HFFc6 (cell line): Measurements from ENCODE around the gene TNFRSF18. TPM values are rescaled to one million over a fixed set of nuclear protein-coding genes. Genes with fewer than 3 reads are reported as not detected.

ENCODE experiments used
- DNase-seq: peaks from one replicate; pipeline ENCODE4 v3.0.0-alpha.2; 2018
- H3K27ac Mint-ChIP-seq: 2 replicates; pipeline ENCODE4 v1.8.0; 2020; ENCODE audit warnings: mild to moderate bottlenecking, mixed read lengths
- H3K27me3 Mint-ChIP-seq: 2 replicates; pipeline ENCODE4 v1.8.0; 2021; ENCODE audit warnings: mild to moderate bottlenecking, moderate library complexity, mixed read lengths; ENCODE audit not compliant: insufficient read depth
- H3K36me3 Mint-ChIP-seq: 2 replicates; pipeline ENCODE4 v1.8.0; 2021; ENCODE audit warnings: low read depth, mixed read lengths
- H3K4me1 Mint-ChIP-seq: 2 replicates; pipeline ENCODE4 v1.8.0; 2020; ENCODE audit warnings: low read depth, mixed read lengths
- H3K4me3 Mint-ChIP-seq: 2 replicates; pipeline ENCODE4 v1.8.0; 2020; ENCODE audit warnings: mild to moderate bottlenecking, moderate library complexity, mixed read lengths
- H3K9me3 Mint-ChIP-seq: 2 replicates; pipeline ENCODE4 v1.8.0; 2020; ENCODE audit warnings: mild to moderate bottlenecking, mixed read lengths
- total RNA-seq, 6 experiments: library from RNA; stranded (reverse); fragmentation: NEBNext Ultra II Directional; extraction: Animal tissue kit (Norgen Biotek cat#: 25700); gene quantifications; 2 replicates in 1 of 6; 3 replicates in 5 of 6; pipeline ENCODE4 v1.2.3, GENCODE V29; 2021
- TF ChIP-seq, protein P1 (sequence below): fragments of 200-600 bp; sonication (generic); IDR thresholded peaks from 2 replicates; pipeline ENCODE4 v1.5.0; 2021; ENCODE audit warnings: antibody characterized with exemption, mild to moderate bottlenecking

Gene TNFRSF18
- total RNA-seq, 6 experiments from 2014 or later: not detected

DNA sequence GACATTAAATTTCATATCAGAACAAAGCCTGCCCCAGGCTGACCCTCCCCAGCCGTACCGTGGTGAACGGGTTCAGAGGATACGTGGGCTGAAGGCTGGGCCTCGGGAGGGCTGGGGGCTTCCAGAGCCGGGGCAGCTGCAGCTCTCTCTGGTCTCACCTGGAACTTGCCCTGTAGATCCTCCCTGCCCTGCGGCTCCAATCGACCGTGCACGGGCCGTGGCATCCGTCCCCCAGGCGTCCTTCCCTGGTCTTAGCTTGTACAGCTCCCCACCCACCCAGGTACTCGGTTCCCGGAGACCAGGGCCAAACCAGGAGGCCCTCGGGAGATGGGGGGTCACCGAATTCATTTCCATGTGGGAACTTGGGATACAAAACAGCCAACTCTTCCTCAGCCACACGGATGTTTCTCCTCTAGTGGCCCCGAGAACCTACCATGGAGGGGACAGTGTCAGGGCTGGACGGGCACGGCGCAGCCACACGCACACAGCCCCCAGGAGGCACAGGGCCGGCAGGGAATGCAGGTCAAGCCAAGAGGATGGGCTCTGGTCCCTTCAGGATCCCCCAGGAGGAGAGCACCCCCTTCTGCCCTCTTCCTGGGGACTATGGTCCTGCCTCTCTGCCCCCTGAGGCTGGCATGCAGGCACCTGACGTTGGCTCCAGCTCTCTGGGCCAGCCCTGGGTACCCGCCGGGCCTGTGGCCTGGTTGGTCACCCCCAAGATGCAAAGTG is 28.8 kb upstream of the TNFRSF18 start:
- DNase-seq: no peak
- peaks cover 6% of the 10 kb centered on the region for H3K9me3 Mint-ChIP-seq
- H3K36me3 Mint-ChIP-seq: peaks cover 21% of the 10 kb centered on the region
- H3K27ac Mint-ChIP-seq: no peak overlapping the region
- TF ChIP-seq, protein P1, sequence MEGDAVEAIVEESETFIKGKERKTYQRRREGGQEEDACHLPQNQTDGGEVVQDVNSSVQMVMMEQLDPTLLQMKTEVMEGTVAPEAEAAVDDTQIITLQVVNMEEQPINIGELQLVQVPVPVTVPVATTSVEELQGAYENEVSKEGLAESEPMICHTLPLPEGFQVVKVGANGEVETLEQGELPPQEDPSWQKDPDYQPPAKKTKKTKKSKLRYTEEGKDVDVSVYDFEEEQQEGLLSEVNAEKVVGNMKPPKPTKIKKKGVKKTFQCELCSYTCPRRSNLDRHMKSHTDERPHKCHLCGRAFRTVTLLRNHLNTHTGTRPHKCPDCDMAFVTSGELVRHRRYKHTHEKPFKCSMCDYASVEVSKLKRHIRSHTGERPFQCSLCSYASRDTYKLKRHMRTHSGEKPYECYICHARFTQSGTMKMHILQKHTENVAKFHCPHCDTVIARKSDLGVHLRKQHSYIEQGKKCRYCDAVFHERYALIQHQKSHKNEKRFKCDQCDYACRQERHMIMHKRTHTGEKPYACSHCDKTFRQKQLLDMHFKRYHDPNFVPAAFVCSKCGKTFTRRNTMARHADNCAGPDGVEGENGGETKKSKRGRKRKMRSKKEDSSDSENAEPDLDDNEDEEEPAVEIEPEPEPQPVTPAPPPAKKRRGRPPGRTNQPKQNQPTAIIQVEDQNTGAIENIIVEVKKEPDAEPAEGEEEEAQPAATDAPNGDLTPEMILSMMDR: no peak
- H3K4me1 Mint-ChIP-seq: peaks cover 23% of the 10 kb centered on the region
- no peak overlapping the region for H3K4me3 Mint-ChIP-seq
- H3K27me3 Mint-ChIP-seq: peaks cover 8% of the 10 kb centered on the region; the same call in 1 of the 2 replicates

GRCh38 chr1:1234180-1234808 is 27.9 kb upstream of the TNFRSF18 start:
- TF ChIP-seq, protein P1: no peak
- Mint-ChIP-seq H3K27ac (peak overlapping the region; percentile 36), H3K36me3 (peaks cover 27% of the 10 kb centered on the region), H3K9me3 (peaks cover 6% of the 10 kb centered on the region), H3K4me3 (peak overlapping the region; percentile 81), H3K4me1 (peaks cover 30% of the 10 kb centered on the region), H3K27me3 (peaks cover 6% of the 10 kb centered on the region; the same call in 1 of the 2 replicates)
- DNase-seq: no peak

DNA sequence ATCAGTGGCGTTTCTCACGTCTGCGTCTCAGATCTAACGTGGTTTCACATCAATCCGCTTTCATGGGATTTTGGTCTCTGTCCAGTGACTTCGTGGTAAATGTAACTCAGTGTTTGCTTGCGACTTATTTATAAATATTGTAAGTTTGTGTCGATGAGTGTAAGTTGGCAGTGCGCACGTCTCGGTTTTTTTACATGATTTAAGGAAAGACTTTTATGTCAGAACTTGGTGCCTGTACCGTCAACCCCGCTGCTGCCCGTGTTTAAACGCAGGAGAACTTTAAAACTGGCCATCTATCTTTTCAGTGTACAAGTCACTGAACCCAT is 27.1 kb upstream of the TNFRSF18 start:
- Mint-ChIP-seq H3K4me1 (peaks cover 30% of the 10 kb centered on the region), H3K27me3 (peaks cover 6% of the 10 kb centered on the region; the same call in 1 of the 2 replicates), H3K36me3 (peaks cover 27% of the 10 kb centered on the region), H3K27ac (peak overlapping the region; percentile 36; the same call in 1 of the 2 replicates), H3K9me3 (peaks cover 6% of the 10 kb centered on the region), H3K4me3 (peak overlapping the region; percentile 81)
- DNase-seq: no peak
- TF ChIP-seq, protein P1: no peak

DNA sequence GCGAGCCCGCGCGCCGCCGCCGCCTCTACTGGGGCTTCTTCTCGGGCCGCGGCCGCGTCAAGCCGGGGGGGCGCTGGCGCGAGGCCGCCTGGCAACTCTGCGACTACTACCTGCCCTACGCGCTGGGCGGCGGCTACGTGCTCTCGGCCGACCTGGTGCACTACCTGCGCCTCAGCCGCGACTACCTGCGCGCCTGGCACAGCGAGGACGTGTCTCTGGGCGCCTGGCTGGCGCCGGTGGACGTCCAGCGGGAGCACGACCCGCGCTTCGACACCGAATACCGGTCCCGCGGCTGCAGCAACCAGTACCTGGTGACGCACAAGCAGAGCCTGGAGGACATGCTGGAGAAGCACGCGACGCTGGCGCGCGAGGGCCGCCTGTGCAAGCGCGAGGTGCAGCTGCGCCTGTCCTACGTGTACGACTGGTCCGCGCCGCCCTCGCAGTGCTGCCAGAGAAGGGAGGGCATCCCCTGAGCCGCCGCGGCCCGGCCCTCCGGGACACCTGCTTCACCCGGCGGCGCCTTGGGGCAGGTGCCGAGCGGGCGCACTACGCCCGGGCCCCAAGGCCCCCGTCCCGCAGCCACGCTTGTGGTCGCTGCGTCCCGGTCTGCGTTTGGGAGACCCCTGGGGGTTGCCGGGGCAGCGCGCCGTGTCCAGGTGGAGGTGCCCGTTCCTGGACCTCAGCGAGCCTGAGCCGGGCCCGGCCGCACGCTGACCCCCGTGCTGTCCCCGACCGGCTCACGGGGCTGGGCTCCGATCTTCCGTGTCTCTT is 26.6 kb upstream of the TNFRSF18 start:
- DNase-seq: no peak
- Mint-ChIP-seq H3K36me3 (peaks cover 27% of the 10 kb centered on the region), H3K27me3 (peaks cover 6% of the 10 kb centered on the region; the same call in 1 of the 2 replicates), H3K9me3 (peaks cover 6% of the 10 kb centered on the region), H3K4me3 (peak overlapping the region; percentile 81), H3K27ac (peak overlapping the region; percentile 36; the same call in 1 of the 2 replicates), H3K4me1 (peaks cover 30% of the 10 kb centered on the region)
- TF ChIP-seq, protein P1: no peak

DNA sequence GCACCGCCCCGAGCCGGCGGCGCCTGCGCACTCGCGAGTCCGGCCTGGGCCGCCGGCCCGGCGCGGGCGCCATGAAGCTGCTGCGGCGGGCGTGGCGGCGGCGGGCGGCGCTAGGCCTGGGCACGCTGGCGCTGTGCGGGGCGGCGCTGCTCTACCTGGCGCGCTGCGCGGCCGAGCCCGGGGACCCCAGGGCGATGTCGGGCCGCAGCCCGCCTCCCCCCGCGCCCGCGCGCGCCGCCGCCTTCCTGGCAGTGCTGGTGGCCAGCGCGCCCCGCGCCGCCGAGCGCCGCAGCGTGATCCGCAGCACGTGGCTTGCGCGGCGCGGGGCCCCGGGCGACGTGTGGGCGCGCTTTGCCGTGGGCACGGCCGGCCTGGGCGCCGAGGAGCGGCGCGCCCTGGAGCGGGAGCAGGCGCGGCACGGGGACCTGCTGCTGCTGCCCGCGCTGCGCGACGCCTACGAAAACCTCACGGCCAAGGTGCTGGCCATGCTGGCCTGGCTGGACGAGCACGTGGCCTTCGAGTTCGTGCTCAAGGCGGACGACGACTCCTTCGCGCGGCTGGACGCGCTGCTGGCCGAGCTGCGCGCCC is 25.9 kb upstream of the TNFRSF18 start, which contains the start of gene B3GALT6:
Gene B3GALT6 (plus strand): TSS at position 30 of the 588 bp plus-strand sequence. CDS start 42 bp downstream, at position 72.
- peaks cover 30% of the 10 kb centered on the region for H3K4me1 Mint-ChIP-seq
- H3K9me3 Mint-ChIP-seq: peaks cover 6% of the 10 kb centered on the region
- H3K27ac Mint-ChIP-seq: peak within 1 kb of the TSS; percentile 88
- TF ChIP-seq, protein P1: no peak
- H3K27me3 Mint-ChIP-seq: peaks cover 6% of the 10 kb centered on the region; the same call in 1 of the 2 replicates
- H3K4me3 Mint-ChIP-seq: peak within 1 kb of the TSS; percentile 93
- DNase-seq: no peak
- H3K36me3 Mint-ChIP-seq: peaks cover 27% of the 10 kb centered on the region
